ENCODE data around the gene VPS13C. TPM values are rescaled to one million over a fixed set of nuclear protein-coding genes. Genes with fewer than 3 reads are reported as not detected.
A peak's percentile ranks its signal among the peaks of the same experiment; 100 is the strongest.

VPS13C gene
- polyA plus RNA-seq, 2 of the 4 experiments (the other 2 are of a cell fraction), result 13.2 to 26.5 TPM

GRCh38 chr15:62090988-62091387 lies 30.7 kb upstream of the VPS13C start:
- POLR2A ChIA-PET, result no interaction called here
- no peaks in the 10 kb centered on the region for H3K9me3 ChIP-seq
- H3K4me1 ChIP-seq, result peaks cover 11% of the 10 kb centered on the region
- H3K27ac ChIP-seq, result no peak overlapping the region
- DNase-seq (ENCODE audit: low read depth in 1 of 2, low spot score in 1 of 2), result no peak
- no peak overlapping the region for H3K4me2 ChIP-seq
- ATAC-seq, result no peak
- no peak for TF ChIP-seq RAD21 (conservative IDR thresholded peaks at IDR 0.05 in 1 of 2, IDR thresholded peaks at IDR 0.05 in 1 of 2)
- CTCF ChIA-PET, result interaction anchor here (0.6 to 4.5 kb wide), 7 partner anchors 18 to 1160 kb away, joined by 3 to 30 read pairs (median 3); partner anchors contain the start of genes C2CD4A and VPS13C
- no peak overlapping the region for H3K4me3 ChIP-seq
- FAIRE-seq, result no peak
- 80% methylated on average over 7 of the region's 7 CpGs for whole genome bisulfite sequencing (ENCODE audit: missing lambda C conversion rate)

GRCh38 chr15:62089616-62090015 lies 29.4 kb upstream of the VPS13C start:
- WGBS (ENCODE audit: missing lambda C conversion rate), result 49% methylated on average over 2 of the region's 2 CpGs
- no peak for ATAC-seq
- no peak overlapping the region for H3K4me3 ChIP-seq
- no peak for TF ChIP-seq CHD2 (IDR thresholded peaks at IDR 0.05; ENCODE audit: low read length, partially characterized antibody)
- no peak for TF ChIP-seq FOSL2 (IDR thresholded peaks at IDR 0.05)
- TF ChIP-seq FOSL2 (CRISPR knock-in tag; IDR thresholded peaks at IDR 0.05), result peak; percentile 35; the same call in 1 of the 2 replicates
- CTCF ChIA-PET, result interaction anchor here (1.1 to 1.3 kb wide), 2 partner anchors 14 to 29 kb away, joined by 3 read pairs; partner anchors contain the start of gene VPS13C
- no peaks in the 10 kb centered on the region for H3K9me3 ChIP-seq
- POLR2A ChIA-PET, result no interaction called here
- no peak overlapping the region for H3K27ac ChIP-seq
- no peak for DNase-seq (ENCODE audit: low read depth in 1 of 2, low spot score in 1 of 2)
- H3K4me1 ChIP-seq, result peaks cover 11% of the 10 kb centered on the region
- no peak overlapping the region for H3K4me2 ChIP-seq
- FAIRE-seq, result no peak

GRCh38 chr15:62088353-62088693 lies 28.1 kb upstream of the VPS13C start:
- ATAC-seq, result no peak
- Histone ChIP-seq H3K27ac (no peak overlapping the region), H3K4me1 (peaks cover 11% of the 10 kb centered on the region), H3K9me3 (no peaks in the 10 kb centered on the region), H3K4me2 (peak overlapping the region; percentile 11; the same call in 1 of the 3 replicates), H3K4me3 (no peak overlapping the region)
- 33% methylated on average over 1 of the region's 1 CpG for WGBS (ENCODE audit: missing lambda C conversion rate)
- TF ChIP-seq FOXS1 (CRISPR knock-in tag; IDR thresholded peaks at IDR 0.05) (no peak), NFE2L2 (conservative IDR thresholded peaks at IDR 0.05; ENCODE audit: low read length) (no peak), REST (IDR thresholded peaks at IDR 0.05) (no peak), GATA3 (IDR thresholded peaks at IDR 0.05; ENCODE audit: borderline replicate concordance) (no peak), ZNF302 (CRISPR knock-in tag; IDR thresholded peaks at IDR 0.05) (no peak), ATOH8 (CRISPR knock-in tag; IDR thresholded peaks at IDR 0.05; ENCODE audit: low read depth) (no peak)
- CTCF ChIA-PET, result interaction anchor here (0.6 to 2.1 kb wide), 5 partner anchors 10 to 206 kb away, joined by 3 to 9 read pairs (median 4); no protein-coding TSS in a partner anchor
- POLR2A ChIA-PET, result no interaction called here
- FAIRE-seq, result no peak
- no peak for DNase-seq (ENCODE audit: low read depth in 1 of 2, low spot score in 1 of 2)

GRCh38 chr15:62087671-62088352 lies 27.6 kb upstream of the VPS13C start:
- peak overlapping the region; percentile 11; the same call in 1 of the 3 replicates for H3K4me2 ChIP-seq
- ATAC-seq (no peak), DNase-seq (ENCODE audit: low read depth in 1 of 2, low spot score in 1 of 2) (peak in 1 of 2 experiments; percentile 28), FAIRE-seq (no peak)
- WGBS (ENCODE audit: missing lambda C conversion rate), result 54% methylated on average over 5 of the region's 5 CpGs
- ChIA-PET POLR2A (no interaction called here), CTCF (interaction anchor here (0.6 to 2.1 kb wide), 4 partner anchors 9 to 205 kb away, joined by 3 to 9 read pairs (median 6); no protein-coding TSS in a partner anchor)
- peaks cover 11% of the 10 kb centered on the region for H3K4me1 ChIP-seq
- no peak overlapping the region for H3K4me3 ChIP-seq
- TF ChIP-seq PHF8 (IDR thresholded peaks at IDR 0.05; ENCODE audit: borderline replicate concordance, low read depth) (no peak), MAFK (IDR thresholded peaks at IDR 0.05; ENCODE audit: partially characterized antibody) (peak; percentile 71)
- no peaks in the 10 kb centered on the region for H3K9me3 ChIP-seq
- peak overlapping the region in 1 of 2 experiments; percentile 20; a peak in 1 of 6 replicates for H3K27ac ChIP-seq

All from A549 (cell line).